B cell (primary cell): ENCODE measurements around the gene IGF1R.

Experiments
- EZH2 ChIP-seq: IDR thresholded peaks from 2 replicates; pipeline ENCODE4 v1.6.1; 2012; ENCODE audit warnings: borderline replicate concordance, low read depth, mild to moderate bottlenecking, moderate library complexity, low read length; ENCODE audit not compliant: insufficient read depth, poor library complexity, severe bottlenecking
- TF ChIP-seq, protein P1 (sequence below): fragments of 200-600 bp; IDR thresholded peaks from one replicate; pipeline ENCODE4 v1.8.0; 2022; ENCODE audit warnings: antibody characterized with exemption, mild to moderate bottlenecking

DNA sequence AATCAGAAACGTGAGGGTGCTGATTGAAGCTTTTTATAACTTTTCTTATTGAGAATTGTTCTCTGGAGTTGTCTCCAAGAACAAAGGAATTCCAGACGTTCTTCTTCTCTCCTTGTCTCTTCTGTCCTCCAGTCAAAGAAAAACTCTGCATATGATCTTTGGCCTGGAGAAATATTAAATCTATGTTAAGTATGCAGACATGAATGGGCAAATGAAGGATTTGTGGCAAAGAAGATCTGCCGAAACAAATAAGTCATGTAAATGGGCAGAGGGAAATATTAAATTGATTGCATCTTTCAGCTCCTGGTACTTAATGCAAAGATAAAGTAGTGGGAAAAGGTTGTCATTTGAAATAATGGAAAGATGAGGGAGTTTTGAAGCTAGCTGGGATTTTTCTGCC is 74.9 kb downstream of the IGF1R start:
- TF ChIP-seq, protein P1, sequence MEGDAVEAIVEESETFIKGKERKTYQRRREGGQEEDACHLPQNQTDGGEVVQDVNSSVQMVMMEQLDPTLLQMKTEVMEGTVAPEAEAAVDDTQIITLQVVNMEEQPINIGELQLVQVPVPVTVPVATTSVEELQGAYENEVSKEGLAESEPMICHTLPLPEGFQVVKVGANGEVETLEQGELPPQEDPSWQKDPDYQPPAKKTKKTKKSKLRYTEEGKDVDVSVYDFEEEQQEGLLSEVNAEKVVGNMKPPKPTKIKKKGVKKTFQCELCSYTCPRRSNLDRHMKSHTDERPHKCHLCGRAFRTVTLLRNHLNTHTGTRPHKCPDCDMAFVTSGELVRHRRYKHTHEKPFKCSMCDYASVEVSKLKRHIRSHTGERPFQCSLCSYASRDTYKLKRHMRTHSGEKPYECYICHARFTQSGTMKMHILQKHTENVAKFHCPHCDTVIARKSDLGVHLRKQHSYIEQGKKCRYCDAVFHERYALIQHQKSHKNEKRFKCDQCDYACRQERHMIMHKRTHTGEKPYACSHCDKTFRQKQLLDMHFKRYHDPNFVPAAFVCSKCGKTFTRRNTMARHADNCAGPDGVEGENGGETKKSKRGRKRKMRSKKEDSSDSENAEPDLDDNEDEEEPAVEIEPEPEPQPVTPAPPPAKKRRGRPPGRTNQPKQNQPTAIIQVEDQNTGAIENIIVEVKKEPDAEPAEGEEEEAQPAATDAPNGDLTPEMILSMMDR: no peak
- TF ChIP-seq EZH2: no peak
